NB4 (cell line): Measurements from ENCODE around the gene SLMAP.
A peak's percentile ranks its signal among the peaks of the same experiment; 100 is the strongest.

Experiments used
- DNase-seq: peaks from one replicate; pipeline ENCODE4 v3.0.0; 2010; ENCODE audit warnings: low read depth
- H3K4me3 ChIP-seq: one replicate; pipeline ENCODE4 v1.5.1; 2011; ENCODE audit warnings: mild to moderate bottlenecking, low read depth, low read length, moderate library complexity
- MAX ChIP-seq: IDR thresholded peaks from 2 replicates; pipeline ENCODE4 v1.6.1; 2011; ENCODE audit warnings: low read depth, low read length
- MYC ChIP-seq: IDR thresholded peaks from 2 replicates; pipeline ENCODE4 v1.6.1; 2011; ENCODE audit warnings: low read depth, low read length
- POLR2A ChIP-seq: IDR thresholded peaks from 2 replicates; pipeline ENCODE4 v1.6.1; 2011; ENCODE audit warnings: mild to moderate bottlenecking; ENCODE audit not compliant: insufficient read length; ENCODE audit errors: extremely low read depth
- TF ChIP-seq, protein P1 (sequence below): IDR thresholded peaks from one replicate; pipeline ENCODE4 v1.5.1; 2012; ENCODE audit warnings: low read depth, low read length

The SLMAP gene

GRCh38 chr3:57968501-57968900 lies 212.4 kb downstream of the SLMAP start:
- no peak for DNase-seq
- H3K4me3 ChIP-seq: no peak overlapping the region
- TF ChIP-seq POLR2A (no peak), MAX (no peak)
- TF ChIP-seq, protein P1, sequence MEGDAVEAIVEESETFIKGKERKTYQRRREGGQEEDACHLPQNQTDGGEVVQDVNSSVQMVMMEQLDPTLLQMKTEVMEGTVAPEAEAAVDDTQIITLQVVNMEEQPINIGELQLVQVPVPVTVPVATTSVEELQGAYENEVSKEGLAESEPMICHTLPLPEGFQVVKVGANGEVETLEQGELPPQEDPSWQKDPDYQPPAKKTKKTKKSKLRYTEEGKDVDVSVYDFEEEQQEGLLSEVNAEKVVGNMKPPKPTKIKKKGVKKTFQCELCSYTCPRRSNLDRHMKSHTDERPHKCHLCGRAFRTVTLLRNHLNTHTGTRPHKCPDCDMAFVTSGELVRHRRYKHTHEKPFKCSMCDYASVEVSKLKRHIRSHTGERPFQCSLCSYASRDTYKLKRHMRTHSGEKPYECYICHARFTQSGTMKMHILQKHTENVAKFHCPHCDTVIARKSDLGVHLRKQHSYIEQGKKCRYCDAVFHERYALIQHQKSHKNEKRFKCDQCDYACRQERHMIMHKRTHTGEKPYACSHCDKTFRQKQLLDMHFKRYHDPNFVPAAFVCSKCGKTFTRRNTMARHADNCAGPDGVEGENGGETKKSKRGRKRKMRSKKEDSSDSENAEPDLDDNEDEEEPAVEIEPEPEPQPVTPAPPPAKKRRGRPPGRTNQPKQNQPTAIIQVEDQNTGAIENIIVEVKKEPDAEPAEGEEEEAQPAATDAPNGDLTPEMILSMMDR: no peak

DNA sequence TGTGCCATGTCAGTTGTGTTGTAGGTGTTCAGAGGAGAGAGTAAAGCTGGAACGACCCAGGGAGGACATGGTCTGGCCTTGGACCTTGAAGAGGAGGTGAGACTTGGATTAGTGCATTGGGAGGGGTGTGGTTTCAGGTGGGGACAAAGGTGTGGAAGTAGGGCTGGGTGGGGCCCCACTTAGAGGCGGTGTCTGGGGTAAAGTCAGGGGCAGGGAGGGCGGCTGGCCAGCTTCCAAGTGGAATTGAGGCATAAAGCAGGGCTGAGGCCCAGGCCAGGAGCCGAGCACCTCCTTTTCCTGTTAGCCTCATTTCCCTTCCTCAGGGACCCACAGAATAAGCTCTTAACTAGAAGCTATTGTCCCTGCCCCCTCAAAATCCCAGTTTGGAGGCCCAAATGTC lies 215.9 kb downstream of the SLMAP start:
- DNase-seq: no peak
- no peak overlapping the region for H3K4me3 ChIP-seq
- no peak for TF ChIP-seq MYC
- TF ChIP-seq, protein P1: no peak
- no peak for TF ChIP-seq POLR2A
- TF ChIP-seq MAX: no peak

DNA sequence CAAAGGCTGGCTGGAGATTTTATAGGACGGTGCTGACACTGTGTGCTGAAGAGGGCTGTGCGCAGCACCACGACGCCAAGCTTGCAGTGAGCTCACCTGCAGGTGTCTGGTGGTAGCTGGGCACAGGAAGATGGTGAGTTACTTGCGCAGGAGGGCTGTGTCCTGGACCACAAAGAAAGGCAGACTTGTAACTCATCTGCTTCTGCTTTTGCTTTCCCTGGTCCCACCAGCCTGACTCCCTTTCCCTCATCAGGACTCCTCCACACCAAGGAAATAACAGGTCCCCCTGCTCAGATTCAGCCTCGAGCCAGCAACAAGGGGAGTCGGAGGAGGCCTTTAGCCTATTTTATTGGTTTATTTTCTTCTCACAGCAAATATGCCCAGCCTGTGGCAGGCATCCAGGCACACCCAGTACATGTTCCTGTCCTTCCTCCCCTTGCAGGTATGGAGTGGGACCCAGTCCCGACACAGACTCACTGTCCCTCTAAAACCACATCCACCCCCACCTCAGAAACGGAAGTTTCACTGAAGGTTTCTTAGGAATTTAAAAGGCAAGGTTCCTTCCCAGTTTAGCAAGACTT lies 216.5 kb downstream of the SLMAP start:
- H3K4me3 ChIP-seq: no peak overlapping the region
- DNase-seq: peak; percentile 43
- TF ChIP-seq, protein P1: no peak
- no peak for TF ChIP-seq MYC
- TF ChIP-seq POLR2A: no peak
- no peak for TF ChIP-seq MAX

DNA sequence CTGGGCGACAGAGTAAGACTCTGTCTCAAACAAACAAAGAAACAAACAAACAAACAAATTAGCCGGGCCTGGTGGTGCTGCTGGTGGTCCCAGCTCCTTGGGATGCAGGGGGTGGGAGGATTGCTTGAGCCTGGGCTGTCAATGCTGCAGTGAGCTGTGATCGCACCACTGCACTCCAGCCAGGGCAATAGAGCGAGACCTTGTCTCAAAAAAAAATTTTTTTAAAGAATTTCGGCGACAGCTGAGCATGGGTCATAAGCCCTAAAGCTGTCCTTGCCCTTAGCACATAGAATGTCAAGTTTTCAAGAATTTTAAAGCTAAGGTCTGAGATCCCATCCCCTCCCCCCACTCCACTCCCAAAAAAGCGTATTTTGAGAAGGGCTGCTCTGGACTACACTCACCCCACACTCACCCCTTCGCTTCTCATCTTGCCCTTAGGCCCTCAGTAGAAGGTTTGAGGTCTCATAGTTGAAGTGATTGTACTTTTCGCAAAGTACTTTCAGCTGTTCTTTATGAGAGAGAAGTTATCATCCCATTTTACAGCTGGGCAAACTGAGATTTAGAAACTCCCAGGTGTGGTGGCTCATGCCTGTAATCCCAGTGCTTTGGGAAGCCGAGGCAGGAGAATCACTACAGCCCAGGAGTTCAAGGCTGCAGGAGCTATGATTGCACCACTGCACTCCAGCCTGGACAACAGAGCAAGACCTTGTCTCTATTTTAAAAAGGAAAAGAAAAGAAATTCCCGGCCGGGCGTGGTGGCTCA lies 217.8 kb downstream of the SLMAP start:
- no peak for DNase-seq
- TF ChIP-seq, protein P1: no peak
- TF ChIP-seq POLR2A (no peak), MAX (no peak), MYC (no peak)
- no peak overlapping the region for H3K4me3 ChIP-seq

DNA sequence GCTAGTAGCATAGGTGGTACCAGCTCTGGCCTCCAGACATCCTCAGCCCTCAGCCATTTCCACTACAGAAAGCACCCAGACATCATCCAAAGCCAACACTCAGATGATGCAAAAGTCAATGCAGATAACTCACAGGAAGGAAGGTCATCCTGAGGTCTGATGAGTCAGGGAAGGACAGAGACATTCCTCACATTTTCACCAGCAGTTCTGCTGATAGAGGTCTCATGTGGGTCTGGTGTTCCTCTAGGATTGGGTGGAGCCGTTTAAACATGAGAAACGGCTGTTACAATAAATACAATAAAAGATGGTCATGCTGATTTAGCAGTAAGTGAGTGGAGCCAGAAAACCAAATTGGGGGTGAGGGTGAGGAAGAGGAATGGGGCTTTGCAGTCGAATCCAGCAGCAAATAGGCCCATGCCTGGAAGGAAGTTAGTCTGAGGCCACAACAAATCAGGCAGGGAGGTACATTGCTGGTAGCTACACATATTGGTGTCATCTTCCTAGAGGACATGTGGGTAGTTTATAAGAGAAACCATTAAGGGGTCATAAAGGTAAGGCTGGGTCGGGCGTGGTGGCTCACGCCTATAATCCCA lies 218.8 kb downstream of the SLMAP start:
- no peak for TF ChIP-seq POLR2A
- no peak for TF ChIP-seq MYC
- no peak for TF ChIP-seq MAX
- TF ChIP-seq, protein P1: no peak
- H3K4me3 ChIP-seq: no peak overlapping the region
- peak; percentile 26 for DNase-seq
